T47D (cell line): ENCODE measurements around the gene DEFB129.
A peak's percentile ranks its signal among the peaks of the same experiment; 100 is the strongest.
"Not testable (repeated sequence)": the region's sequence is repeated elsewhere in the genome, so short reads cannot be mapped to it uniquely, and the experiment has no call there.

Source experiments
- DNase-seq, 2 experiments: peaks; one replicate each; pipeline versions ENCODE4 v3.0.0 to v3.0.0-alpha.2; 2011 to 2012; ENCODE audit warnings: low read depth in 1 of 2, low spot score in 1 of 2
- JUND ChIP-seq: IDR thresholded peaks from 2 replicates; pipeline ENCODE4 v1.6.1; 2012; ENCODE audit warnings: low read depth
- in situ Hi-C: cut with HindIII; loops from 2 replicates; pipeline ENCODE4 v1.10.0; 2016; ENCODE audit warnings: low sequenced_read_pairs, low pct_unique_long_range_greater_than_20kb

Gene DEFB129

DNA sequence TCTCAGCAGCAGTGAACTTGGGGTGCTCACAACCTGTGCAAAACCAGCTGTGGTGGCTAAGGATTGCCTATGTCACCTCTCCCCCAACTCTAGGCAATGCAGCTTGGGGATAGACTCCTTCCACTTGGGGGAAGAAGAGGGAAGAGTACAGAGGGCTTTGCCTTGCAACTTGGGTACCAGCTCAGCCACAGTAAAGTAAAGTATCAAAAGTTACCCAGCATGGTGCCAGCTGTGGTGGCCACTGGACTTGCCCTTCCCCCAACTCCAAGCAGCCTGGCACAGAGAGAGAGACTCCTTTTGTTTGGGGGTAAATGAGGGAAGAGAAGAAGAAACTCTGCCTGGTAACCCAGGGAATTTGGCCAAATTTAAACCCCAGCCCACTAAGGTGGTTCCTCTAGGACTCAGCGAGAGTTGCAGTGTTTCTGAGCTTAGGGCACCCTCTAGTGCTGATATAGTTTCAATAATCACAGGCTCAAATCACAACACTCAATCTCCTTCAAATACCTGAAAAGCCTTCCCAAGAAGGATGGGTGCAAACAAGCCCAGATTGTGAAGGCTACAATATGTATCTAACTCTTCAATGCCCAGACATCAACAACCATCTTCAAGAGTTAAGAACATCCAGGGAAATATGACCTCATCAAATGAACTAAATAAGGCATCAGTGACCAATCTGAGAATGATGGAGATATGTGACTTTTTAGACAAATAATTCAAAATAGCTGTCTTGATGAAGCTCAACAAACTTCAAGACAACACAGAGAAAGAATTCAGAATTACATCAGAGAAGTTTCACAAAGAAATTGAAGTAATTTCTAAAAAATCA lies 7.6 kb upstream of the DEFB129 start:
- no peak for TF ChIP-seq JUND
- DNase-seq, result peak; percentile 26 to 72
- in situ Hi-C loops, result no loop called here

DNA sequence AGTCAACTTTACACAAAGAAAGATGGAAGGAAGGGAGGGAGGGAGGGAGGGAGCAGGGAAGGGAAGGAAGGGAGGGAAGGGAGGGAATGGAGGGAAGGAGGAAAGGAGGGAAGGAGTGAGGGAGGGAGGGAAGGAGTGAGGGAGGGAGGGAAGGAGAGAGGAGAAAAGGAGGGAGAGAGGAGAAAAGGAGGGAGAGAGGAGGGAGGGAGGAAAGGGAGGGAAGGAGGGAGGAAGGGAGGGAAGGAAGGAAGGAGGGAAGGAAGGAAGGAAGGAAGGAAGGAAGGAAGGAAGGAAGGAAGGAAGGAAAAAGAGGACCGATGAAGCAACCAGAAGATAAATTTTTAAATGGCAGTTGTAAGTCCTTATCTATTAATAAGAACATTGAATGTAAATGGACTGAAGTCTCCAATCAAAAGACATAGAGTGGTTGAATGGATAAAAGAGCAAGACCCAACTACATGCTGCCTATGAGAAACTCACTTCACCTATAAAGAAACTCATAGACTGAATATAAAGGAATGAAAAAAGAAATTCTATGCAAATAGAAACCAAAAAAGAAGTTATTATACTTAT lies 5.7 kb upstream of the DEFB129 start:
- no peak for TF ChIP-seq JUND
- in situ Hi-C loops, result no loop called here
- no peak for DNase-seq

DNA sequence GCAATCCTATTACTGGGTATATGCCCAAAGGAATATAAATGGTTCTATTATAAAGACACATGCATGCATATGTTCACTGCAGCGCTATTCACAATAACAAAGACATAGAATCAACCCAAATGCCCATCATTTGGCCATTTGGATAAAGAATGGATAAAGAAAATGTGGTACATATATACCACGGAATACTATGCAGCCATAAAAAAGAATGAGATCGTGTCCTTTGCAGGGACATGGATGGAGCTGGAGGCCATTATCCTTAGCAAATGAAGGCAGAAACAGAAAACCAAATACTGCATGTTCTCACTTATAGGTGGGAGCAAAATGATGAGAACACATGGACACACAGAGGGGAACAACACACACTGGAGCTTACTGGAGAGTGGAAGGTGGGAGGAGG lies 1.2 kb upstream of the DEFB129 start:
- in situ Hi-C loops, DNase-seq: not testable (repeated sequence)

DNA sequence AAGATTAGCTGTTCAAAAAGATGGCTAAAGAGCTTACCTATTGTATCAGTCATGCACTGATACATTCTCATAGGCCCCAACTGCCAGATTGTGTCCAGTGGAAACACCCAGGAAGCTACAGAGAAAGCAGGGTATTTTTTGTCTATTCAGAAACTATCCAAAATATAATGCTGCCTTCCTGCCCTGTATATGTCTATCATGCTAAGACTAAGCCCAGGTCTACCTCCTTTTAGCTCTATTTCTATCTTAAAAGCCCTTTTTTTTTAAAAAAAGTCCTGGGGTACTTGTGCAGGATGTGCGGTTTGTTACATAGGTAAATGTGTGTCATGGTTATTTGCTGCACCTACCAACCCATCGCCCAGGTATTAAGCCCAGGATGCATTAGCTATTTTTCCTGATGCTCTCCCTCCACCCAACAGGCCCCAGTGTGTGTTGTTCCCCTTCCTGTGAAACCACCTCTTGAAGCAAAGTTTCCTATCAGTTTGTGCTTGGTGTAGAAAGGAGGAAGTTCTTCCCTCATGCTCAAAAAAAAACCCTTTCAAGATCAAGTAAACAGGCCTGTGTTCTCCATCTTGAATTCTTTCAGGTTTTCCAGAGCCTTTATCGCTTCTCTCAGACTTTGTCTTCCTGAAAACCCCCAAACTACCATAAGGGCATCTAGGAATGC lies 514 bp downstream of the DEFB129 start:
- no peak for TF ChIP-seq JUND
- in situ Hi-C loops, result no loop called here
- DNase-seq, result no peak

DNA sequence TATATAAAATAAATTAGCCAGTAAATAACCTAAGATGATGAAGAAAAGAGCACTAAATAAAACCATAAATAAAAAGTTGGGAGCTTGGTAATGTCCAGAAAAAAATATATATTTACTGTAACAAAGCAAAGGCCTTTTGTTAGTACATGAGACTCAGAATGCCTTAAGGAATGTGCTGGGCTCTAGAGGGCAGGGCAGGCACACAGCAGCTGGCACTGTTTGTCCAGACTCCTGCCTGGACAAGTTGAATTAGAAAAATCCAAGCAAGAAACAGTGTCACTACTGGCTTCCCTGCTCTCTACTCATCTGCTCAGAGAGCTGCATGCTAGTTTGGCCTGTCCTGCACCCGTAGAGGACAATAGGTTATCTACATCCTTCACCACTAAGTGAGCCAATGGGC lies 8.8 kb downstream of the DEFB129 start:
- peak; percentile 50 to 84 for DNase-seq
- TF ChIP-seq JUND, result no peak
- in situ Hi-C loops, result no loop called here

DNA sequence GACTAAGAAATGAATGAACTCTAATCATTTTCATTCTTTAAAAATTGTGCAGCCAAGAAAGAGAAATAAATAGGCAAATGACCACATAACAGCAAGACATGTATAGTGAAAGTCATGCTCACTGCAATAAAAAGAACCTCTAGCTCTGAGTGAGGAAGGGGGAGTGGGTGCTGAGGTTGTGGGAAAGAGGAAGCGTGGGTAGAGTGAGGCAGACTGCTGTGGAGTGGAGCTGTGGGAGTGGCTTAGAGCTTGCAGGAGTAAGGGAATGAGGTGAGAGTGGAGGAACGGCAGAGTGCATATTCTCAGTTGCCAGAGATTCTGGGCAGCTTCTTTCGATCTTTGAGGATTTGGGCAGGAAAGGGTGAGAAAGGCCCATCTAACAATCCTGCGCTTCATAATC lies 10.4 kb downstream of the DEFB129 start:
- in situ Hi-C loops, result no loop called here
- no peak for DNase-seq
- no peak for TF ChIP-seq JUND

DNA sequence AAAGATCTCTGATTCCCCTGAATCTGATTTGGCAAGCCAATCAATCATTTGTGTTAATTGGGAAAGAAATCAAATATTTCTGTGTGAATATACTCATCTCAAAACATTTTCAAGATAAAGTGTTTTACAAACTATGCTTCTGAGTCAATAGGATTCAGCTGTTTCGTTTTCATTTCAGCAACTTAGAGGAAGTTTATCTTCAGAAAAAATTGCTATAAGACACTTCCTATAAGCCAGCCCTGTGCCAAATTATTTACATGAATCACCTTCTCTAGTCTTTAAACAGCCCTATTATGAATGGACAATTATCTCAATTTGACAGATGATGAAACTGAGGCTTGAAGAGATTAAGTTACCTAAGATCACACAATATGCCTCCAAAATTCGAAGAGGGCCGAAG lies 10.9 kb downstream of the DEFB129 start:
- no peak for DNase-seq
- in situ Hi-C loops, result no loop called here
- TF ChIP-seq JUND, result no peak

DNA sequence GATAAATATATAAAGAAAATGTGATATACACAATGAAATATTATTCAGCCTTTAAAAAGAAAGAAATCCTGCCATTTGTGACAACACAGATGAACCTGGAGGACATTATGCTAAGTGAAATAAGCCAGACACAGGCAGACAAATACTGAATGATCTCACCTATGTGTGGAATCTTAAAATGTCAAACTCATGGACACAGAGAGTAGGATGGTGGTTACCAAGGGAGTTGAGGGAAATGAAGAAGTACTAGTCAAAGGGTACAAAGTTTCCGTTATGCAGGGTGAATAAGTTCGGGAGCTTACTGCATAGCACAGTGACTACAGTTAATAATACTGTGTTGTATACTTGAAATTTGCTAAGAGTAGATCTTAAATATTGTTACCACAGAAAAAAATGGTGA lies 15.8 kb downstream of the DEFB129 start:
- no peak for DNase-seq
- no peak for TF ChIP-seq JUND
- in situ Hi-C loops, result no loop called here

DNA sequence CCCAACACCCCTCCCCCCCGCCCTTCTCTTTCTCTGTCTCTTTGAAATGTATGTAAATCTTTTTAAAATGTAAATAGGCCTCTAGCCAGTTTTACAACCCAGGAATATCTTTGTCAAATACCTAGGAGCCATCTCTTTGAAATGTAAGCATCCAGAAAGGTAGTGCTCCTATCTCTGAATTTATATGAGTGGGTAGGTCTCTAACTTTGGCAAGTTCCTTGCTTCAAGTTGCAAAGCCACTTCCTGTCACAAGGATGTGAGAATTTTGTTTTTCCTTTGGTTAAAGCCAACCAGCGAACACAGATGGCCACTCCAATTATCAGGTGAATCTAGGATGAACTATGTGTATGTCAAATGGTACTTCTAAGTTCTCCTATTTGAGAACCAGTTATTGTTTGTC lies 24.3 kb downstream of the DEFB129 start:
- DNase-seq, result no peak
- in situ Hi-C loops, result no loop called here
- TF ChIP-seq JUND, result no peak

DNA sequence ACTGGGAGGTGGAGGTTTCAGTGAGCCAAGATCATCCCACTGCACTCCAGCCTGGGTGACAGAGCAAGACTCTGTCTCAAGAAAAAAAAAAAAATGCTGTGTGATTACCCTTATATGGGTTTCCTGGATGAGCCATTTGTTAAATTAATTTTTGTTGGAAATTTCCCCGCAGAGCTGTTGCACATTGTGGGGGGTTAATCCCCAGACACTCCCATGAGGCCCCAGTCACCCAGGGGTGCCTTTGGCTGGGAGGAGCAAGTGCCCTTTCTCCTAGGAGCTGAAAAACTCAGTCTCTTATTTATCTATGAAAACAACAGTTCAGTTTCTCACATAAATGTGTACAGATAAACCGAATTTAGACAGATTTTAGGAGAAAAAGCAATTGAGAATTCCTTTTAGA lies 25.7 kb downstream of the DEFB129 start:
- in situ Hi-C loops, result no loop called here
- no peak for TF ChIP-seq JUND
- no peak for DNase-seq

DNA sequence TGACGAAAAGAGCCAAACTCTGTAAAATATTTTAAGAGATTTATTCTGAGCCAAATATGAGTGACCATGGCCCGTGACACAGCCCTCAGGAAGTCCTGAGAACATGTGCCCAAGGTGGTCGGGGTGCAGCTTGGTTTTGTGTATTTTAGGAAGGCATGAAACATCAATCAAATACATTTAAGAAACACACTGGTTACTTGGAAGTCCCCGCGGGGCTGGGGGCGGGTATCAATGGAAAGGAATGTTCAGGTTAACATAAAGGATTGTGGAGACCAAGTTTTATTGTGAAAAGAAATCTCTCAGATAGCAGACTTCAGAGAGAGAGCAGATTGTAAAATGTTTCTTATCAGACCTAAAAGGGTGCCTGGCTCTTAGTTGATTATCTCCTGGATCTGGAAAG lies 26.4 kb downstream of the DEFB129 start:
- in situ Hi-C loops, DNase-seq: not testable (repeated sequence)

DNA sequence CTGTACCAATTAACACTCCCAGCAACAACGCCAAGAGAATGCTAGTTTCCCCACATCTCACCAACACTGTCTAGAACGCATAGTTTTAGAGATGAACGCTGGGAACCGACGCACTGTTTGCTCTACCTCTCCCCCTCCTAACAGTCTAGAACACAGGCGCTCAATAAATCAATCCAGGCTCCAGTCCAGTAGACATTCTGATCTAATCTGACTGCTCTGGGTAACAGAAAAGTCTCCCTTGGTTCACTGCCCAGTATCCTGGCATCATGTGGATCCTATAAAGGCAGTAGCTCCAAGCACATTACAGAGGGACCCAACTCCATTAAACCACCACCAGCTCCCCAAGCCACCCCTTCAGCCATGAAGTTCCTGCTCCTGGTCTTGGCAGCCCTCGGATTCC lies 30.4 kb downstream of the DEFB129 start, which contains the start of gene DEFB132:
Gene DEFB132, plus strand, starts transcription at position 306 of the 400 bp plus-strand sequence. Its CDS starts 55 bp downstream, at position 361.
- in situ Hi-C loops, result no loop called here
- no peak for TF ChIP-seq JUND
- DNase-seq, result peak; percentile 53 to 76

DNA sequence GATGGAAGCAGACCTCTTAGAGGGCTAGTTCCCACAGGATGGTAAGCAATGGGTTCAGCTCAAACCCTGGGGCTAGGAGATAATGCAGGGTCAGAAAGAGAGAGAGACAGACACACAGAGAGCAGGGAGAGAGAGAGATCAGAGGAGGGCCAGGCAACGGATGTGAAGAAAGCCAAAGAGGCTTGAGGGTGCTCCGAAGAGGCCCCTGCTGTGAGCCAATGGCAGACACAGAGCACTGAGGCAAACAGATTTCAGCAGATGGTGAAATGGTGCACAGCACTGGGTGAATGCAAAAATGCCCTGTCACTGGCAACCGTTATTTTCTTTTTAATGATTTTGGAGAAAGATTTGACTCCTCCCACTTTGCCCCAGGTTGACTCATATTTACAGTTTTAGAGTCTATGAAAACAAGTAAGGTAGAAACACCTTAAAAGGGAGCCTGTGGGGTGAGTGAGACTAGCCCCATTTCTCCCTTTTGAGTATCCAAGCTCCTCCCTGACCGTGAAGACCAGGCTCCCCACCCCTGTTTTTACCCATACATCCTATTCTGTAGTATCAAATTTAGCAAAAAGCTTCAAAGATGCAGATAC lies 31.3 kb downstream of the DEFB129 start:
- no peak for DNase-seq
- TF ChIP-seq JUND, result no peak
- in situ Hi-C loops, result no loop called here
